ENCODE data around the gene CNGA3. TPM values are rescaled to one million over a fixed set of nuclear protein-coding genes. Genes with fewer than 3 reads are reported as not detected.

CNGA3 gene
- total RNA-seq, 4 donors from 2014 or later = 0.19 TPM; not detected in 3

- no peak for TF ChIP-seq CTCF (IDR thresholded peaks at IDR 0.05; ENCODE audit: low read depth)
Observed at GRCh38 chr2:98314251-98314650, 32.0 kb upstream of the CNGA3 start.

- no peak for TF ChIP-seq CTCF (IDR thresholded peaks at IDR 0.05; ENCODE audit: low read depth)
Observed at GRCh38 chr2:98315957-98316356, 30.3 kb upstream of the CNGA3 start.

- no peak for TF ChIP-seq CTCF (IDR thresholded peaks at IDR 0.05; ENCODE audit: low read depth)
Observed at GRCh38 chr2:98317214-98317613, 29.0 kb upstream of the CNGA3 start.

- no peak for TF ChIP-seq CTCF (IDR thresholded peaks at IDR 0.05; ENCODE audit: low read depth)
Observed at GRCh38 chr2:98324181-98324580, 22.1 kb upstream of the CNGA3 start.

GRCh38 chr2:98327776-98328175 lies 18.5 kb upstream of the CNGA3 start:
- no peak for TF ChIP-seq CTCF (IDR thresholded peaks at IDR 0.05; ENCODE audit: low read depth)

- no peak for TF ChIP-seq CTCF (IDR thresholded peaks at IDR 0.05; ENCODE audit: low read depth)
Observed at GRCh38 chr2:98329549-98329948, 16.7 kb upstream of the CNGA3 start.

- TF ChIP-seq CTCF (IDR thresholded peaks at IDR 0.05; ENCODE audit: low read depth) = no peak
Observed at GRCh38 chr2:98332989-98333388, 13.3 kb upstream of the CNGA3 start.
